ENCODE results near the gene GSG1L2. TPM values are rescaled to one million over a fixed set of nuclear protein-coding genes. Genes with fewer than 3 reads are reported as not detected.

GSG1L2 gene
- total and polyA plus RNA-seq, 2 donors (not counting 3 experiments of a cell fraction or from before 2014, with no cell fraction given), result not detected

- TF ChIP-seq MYC (IDR thresholded peaks at IDR 0.05; ENCODE audit: low read depth, low read length) (no peak), EZH2 (IDR thresholded peaks at IDR 0.05; ENCODE audit: borderline replicate concordance, low read depth, low read length, severe bottlenecking) (no peak), GATA2 (IDR thresholded peaks at IDR 0.05; ENCODE audit: insufficient read depth, insufficient read length, low read depth, low read length) (no peak), POLR2AphosphoS5 (IDR thresholded peaks at IDR 0.05; ENCODE audit: insufficient read depth, low read depth, low read length) (no peak), MAX (IDR thresholded peaks at IDR 0.05; ENCODE audit: insufficient read depth, insufficient read length) (no peak), JUN (IDR thresholded peaks at IDR 0.05; ENCODE audit: borderline replicate concordance, insufficient read depth, insufficient read length, low read depth) (no peak), FOS (IDR thresholded peaks at IDR 0.05; ENCODE audit: borderline replicate concordance, insufficient read depth, low read length) (no peak), POLR2A (IDR thresholded peaks at IDR 0.05; ENCODE audit: low read depth, low read length) (no peak)
- TF ChIP-seq, protein P1, sequence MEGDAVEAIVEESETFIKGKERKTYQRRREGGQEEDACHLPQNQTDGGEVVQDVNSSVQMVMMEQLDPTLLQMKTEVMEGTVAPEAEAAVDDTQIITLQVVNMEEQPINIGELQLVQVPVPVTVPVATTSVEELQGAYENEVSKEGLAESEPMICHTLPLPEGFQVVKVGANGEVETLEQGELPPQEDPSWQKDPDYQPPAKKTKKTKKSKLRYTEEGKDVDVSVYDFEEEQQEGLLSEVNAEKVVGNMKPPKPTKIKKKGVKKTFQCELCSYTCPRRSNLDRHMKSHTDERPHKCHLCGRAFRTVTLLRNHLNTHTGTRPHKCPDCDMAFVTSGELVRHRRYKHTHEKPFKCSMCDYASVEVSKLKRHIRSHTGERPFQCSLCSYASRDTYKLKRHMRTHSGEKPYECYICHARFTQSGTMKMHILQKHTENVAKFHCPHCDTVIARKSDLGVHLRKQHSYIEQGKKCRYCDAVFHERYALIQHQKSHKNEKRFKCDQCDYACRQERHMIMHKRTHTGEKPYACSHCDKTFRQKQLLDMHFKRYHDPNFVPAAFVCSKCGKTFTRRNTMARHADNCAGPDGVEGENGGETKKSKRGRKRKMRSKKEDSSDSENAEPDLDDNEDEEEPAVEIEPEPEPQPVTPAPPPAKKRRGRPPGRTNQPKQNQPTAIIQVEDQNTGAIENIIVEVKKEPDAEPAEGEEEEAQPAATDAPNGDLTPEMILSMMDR (IDR thresholded peaks at IDR 0.05; ENCODE audit: extremely low read depth in 1 of 2, insufficient read depth in 1 of 2, low read depth in 1 of 2, low read length in 2 of 2), result no peak
- Histone ChIP-seq H3K4me3 (replicated peaks in 1 of 3; ENCODE audit: insufficient read depth in 1 of 3, low read depth in 1 of 3, low read length in 3 of 3) (no peak overlapping the region), H3K79me2 (ENCODE audit: control insufficient read depth, insufficient read depth, low read length) (no peaks in the 10 kb centered on the region), H3K36me3 (ENCODE audit: control insufficient read depth in 2 of 2, extremely low read depth in 1 of 2, insufficient read depth in 2 of 2, low read length in 2 of 2) (no peaks in the 10 kb centered on the region), H4K20me1 (replicated peaks; ENCODE audit: control insufficient read depth, extremely low read depth, insufficient read depth, low read length) (no peaks in the 10 kb centered on the region), H3K27me3 (ENCODE audit: control insufficient read depth in 2 of 2, insufficient read depth in 2 of 2, low read length in 2 of 2) (no peaks in the 10 kb centered on the region), H3K27ac (ENCODE audit: insufficient read depth, low read depth, low read length) (no peak overlapping the region), H3K9ac (replicated peaks; ENCODE audit: extremely low read depth, insufficient read depth, low read length) (no peak overlapping the region), H3K9me1 (replicated peaks; ENCODE audit: control insufficient read depth, extremely low read depth, insufficient read depth, low read length) (no peaks in the 10 kb centered on the region), H2AFZ (ENCODE audit: low read depth, low read length) (no peak overlapping the region), H3K9me3 (replicated peaks; ENCODE audit: control insufficient read depth, insufficient read depth, low read length) (peaks cover 2% of the 10 kb centered on the region), H3K4me2 (ENCODE audit: insufficient read depth, low read length) (no peak overlapping the region), H3K4me1 (ENCODE audit: control insufficient read depth, extremely low read depth, insufficient read depth, low read length) (no peaks in the 10 kb centered on the region)
- FAIRE-seq, result no peak
- no TSS peak for BruUV-seq (replicated peaks)
- intact Hi-C loops (cut with micrococcal nuclease) (no loop called here), dilution Hi-C loops (cut with MboI; ENCODE audit: extremely low pct_ligation_motif_present, low sequenced_read_pairs) (no loop called here)
- DNase-seq (ENCODE audit: low read depth, low spot score), result no peak
- CTCF ChIA-PET, result no interaction called here
- POLR2A ChIA-PET, result no interaction called here
Measured at GRCh38 chr17:9828296-9829295, 6.7 kb upstream of the GSG1L2 start.
